ENCODE results near the gene VAPB. TPM values are rescaled to one million over a fixed set of nuclear protein-coding genes. Genes with fewer than 3 reads are reported as not detected.

Gene VAPB
- total and polyA plus RNA-seq, 10 donors: 11.2 to 32.5 (median 23.3) TPM

DNA sequence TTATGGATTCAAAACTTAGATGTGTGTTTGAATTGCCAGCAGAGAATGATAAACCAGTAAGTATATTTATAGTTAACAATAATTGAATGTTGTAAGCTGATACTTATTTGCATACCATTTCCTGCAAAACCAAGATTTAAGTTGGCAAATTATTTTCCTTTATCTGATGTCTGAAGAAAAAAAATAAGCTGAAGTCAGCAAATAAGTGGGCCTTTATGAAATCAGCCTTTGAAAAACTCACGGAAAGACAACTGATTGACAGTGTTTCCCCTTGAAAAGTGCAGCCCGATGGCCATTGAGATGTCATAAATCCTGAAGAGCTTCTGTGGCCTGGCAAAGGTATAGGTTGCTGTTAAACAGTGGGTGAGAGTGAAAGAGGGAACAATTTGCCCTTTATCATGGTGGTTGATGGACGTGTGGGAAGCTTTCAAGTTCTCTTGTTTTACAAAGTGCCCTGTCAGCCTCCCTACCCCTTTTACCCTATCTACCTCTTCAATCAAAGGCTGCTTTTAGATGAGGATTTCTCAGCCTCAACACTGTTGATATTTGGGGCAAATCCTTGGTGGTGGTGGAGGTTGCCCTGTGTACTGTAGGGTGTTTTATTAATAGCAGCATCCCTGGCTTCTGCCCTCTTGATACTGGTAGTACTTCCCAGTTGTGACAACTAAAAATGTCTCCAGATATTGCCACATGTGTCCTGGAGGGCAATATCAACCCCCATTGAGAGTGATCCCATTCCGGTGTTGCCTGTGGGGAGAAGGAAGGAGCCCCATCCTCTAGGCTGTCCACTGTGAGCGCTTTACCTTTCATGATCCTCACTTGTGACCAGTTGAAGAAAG lies 50.2 kb downstream of the VAPB start:
- Histone ChIP-seq H3K27ac (peak overlapping the region in 5 of 8 donors; percentile 29 to 75 (median 61)), H3K4me3 (no peak overlapping the region), H3K4me1 (peaks cover 0 to 38% (median 19%) of the 10 kb centered on the region in 6 donors), H3K9me3 (no peaks in the 10 kb centered on the region), H3K36me3 (peaks cover 0 to 98% (median 19%) of the 10 kb centered on the region in 6 donors), H3K27me3 (replicated peaks in 1 of 7) (no peaks in the 10 kb centered on the region)
- WGBS, 5 donors: 72 to 77% (median 76%) methylated on average over 5 of the region's 5 CpGs
- DNase-seq: no peak
- no peak for TF ChIP-seq POLR2AphosphoS5 (IDR thresholded peaks at IDR 0.05)
- no peak for TF ChIP-seq POLR2A (IDR thresholded peaks at IDR 0.05)
- TF ChIP-seq, protein P1, sequence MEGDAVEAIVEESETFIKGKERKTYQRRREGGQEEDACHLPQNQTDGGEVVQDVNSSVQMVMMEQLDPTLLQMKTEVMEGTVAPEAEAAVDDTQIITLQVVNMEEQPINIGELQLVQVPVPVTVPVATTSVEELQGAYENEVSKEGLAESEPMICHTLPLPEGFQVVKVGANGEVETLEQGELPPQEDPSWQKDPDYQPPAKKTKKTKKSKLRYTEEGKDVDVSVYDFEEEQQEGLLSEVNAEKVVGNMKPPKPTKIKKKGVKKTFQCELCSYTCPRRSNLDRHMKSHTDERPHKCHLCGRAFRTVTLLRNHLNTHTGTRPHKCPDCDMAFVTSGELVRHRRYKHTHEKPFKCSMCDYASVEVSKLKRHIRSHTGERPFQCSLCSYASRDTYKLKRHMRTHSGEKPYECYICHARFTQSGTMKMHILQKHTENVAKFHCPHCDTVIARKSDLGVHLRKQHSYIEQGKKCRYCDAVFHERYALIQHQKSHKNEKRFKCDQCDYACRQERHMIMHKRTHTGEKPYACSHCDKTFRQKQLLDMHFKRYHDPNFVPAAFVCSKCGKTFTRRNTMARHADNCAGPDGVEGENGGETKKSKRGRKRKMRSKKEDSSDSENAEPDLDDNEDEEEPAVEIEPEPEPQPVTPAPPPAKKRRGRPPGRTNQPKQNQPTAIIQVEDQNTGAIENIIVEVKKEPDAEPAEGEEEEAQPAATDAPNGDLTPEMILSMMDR (IDR thresholded peaks at IDR 0.05 in 8 of 11, conservative IDR thresholded peaks at IDR 0.05 in 3 of 11): no peak
- intact Hi-C loops (cut with DNase I; ENCODE audit: low total_unique reads): no loop called here

DNA sequence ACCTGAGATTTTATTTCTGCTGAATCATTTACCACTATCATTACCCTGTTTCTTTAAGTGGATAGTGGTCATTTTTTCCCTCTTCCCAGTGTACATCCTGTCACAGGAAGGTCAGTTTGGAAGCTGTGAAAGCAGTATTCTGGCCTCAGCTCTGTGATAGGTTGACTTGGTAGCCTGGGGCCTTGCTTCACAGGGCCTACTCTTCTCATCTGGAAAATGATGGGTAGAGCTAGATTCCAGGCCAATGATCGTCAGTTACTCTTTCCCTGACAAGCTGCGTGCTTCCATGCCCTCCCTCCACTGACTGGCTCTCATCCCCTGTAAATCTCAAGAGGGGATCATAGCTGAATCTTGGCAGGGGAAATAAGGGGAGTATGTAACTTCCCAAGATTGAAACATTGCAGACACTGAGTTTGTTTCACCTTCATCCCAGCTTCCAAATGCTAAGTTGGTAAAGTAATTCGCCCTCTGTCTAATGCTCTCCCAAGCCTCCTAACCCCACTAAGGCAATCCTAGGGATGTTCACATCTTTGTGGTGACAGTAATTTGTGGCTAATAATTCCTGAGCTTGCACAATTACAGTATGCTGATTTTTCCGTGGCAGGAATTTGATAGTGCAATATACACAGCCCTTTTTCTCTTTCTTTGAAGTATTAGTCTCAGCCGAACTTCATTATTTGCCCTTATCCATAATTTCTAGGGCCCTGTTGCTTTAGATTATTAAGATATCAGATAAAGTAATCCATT lies 51.2 kb downstream of the VAPB start:
- Histone ChIP-seq H3K4me3 (no peak overlapping the region), H3K27ac (peak overlapping the region in 4 of 8 donors; percentile 35 to 75 (median 64)), H3K27me3 (replicated peaks in 1 of 7) (no peaks in the 10 kb centered on the region), H3K4me1 (peaks cover 0 to 38% (median 19%) of the 10 kb centered on the region in 6 donors), H3K9me3 (no peaks in the 10 kb centered on the region), H3K36me3 (peaks cover 0 to 98% (median 30%) of the 10 kb centered on the region in 6 donors)
- no peak for DNase-seq
- WGBS, 5 donors: 78 to 84% (median 80%) methylated on average over 5 of the region's 5 CpGs
- intact Hi-C loops (cut with DNase I; ENCODE audit: low total_unique reads): loop anchor here (10.0 kb wide), 1 partner anchor 45 kb away; no protein-coding TSS in a partner anchor
- TF ChIP-seq, protein P1 (IDR thresholded peaks at IDR 0.05 in 8 of 11, conservative IDR thresholded peaks at IDR 0.05 in 3 of 11): no peak
- no peak for TF ChIP-seq POLR2A (IDR thresholded peaks at IDR 0.05)
- TF ChIP-seq POLR2AphosphoS5 (IDR thresholded peaks at IDR 0.05): no peak

DNA sequence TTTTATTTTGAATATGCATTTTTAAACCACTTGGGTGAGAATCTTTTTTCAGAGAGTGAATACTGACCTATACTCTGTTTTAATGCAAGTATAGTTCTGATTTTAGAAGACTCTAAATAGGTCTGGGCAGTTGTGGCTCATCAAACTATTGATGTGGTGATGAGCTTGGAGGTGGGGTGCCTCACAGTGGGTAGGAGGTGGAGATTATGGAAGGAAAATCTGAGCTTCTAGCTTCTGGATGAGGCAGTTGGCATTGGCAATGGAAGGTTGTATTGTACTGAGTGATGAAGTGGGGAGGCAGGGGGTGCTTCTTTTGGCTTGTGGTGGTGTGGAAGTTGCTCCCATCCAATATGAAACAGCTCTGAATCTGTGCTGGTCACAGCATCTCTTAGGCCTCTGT lies 52.7 kb downstream of the VAPB start:
- Histone ChIP-seq H3K27me3 (replicated peaks in 1 of 7) (no peaks in the 10 kb centered on the region), H3K27ac (no peak overlapping the region), H3K4me3 (no peak overlapping the region), H3K36me3 (peaks cover 0 to 98% (median 35%) of the 10 kb centered on the region in 6 donors), H3K4me1 (peaks cover 0 to 34% (median 19%) of the 10 kb centered on the region in 6 donors), H3K9me3 (no peaks in the 10 kb centered on the region)
- intact Hi-C loops (cut with DNase I; ENCODE audit: low total_unique reads): loop anchor here (10.0 kb wide), 1 partner anchor 47 kb away; no protein-coding TSS in a partner anchor
- TF ChIP-seq POLR2A (IDR thresholded peaks at IDR 0.05) (no peak), POLR2AphosphoS5 (IDR thresholded peaks at IDR 0.05) (no peak)
- TF ChIP-seq, protein P1 (IDR thresholded peaks at IDR 0.05 in 8 of 11, conservative IDR thresholded peaks at IDR 0.05 in 3 of 11): no peak
- no peak for DNase-seq
